ENCODE results near the gene DNAH11. TPM values are rescaled to one million over a fixed set of nuclear protein-coding genes. Genes with fewer than 3 reads are reported as not detected.
"Not testable (repeated sequence)": the region's sequence is repeated elsewhere in the genome, so short reads cannot be mapped to it uniquely, and the experiment has no call there.

The DNAH11 gene
- total RNA-seq, 4 donors from 2014 or later, result 0.10 to 0.62 (median 0.23) TPM

DNA sequence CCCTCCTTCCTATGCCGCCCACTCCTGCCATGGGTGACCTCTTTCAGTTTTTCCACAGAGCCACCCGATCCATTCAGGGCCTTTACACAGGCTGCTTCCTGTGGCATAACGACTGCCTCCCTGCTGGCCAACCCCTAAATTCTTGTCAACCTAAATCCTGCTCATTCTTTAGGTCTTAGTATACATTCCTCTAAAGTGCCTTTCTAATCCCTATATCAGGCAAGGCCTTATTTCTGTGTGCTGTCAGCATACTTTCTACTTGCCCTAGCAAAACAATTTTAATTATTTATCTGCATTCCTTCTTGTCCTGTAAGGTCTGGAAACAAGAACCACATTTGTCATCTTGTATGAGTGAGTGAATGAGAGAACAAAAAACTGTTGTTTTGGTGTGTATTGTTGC, 132.4 kb downstream of the DNAH11 start:
- no peaks in the 10 kb centered on the region for H3K9me3 ChIP-seq
- no peaks in the 10 kb centered on the region for H3K4me1 ChIP-seq
- TF ChIP-seq POLR2A (IDR thresholded peaks at IDR 0.05), result no peak
- TF ChIP-seq, protein P1, sequence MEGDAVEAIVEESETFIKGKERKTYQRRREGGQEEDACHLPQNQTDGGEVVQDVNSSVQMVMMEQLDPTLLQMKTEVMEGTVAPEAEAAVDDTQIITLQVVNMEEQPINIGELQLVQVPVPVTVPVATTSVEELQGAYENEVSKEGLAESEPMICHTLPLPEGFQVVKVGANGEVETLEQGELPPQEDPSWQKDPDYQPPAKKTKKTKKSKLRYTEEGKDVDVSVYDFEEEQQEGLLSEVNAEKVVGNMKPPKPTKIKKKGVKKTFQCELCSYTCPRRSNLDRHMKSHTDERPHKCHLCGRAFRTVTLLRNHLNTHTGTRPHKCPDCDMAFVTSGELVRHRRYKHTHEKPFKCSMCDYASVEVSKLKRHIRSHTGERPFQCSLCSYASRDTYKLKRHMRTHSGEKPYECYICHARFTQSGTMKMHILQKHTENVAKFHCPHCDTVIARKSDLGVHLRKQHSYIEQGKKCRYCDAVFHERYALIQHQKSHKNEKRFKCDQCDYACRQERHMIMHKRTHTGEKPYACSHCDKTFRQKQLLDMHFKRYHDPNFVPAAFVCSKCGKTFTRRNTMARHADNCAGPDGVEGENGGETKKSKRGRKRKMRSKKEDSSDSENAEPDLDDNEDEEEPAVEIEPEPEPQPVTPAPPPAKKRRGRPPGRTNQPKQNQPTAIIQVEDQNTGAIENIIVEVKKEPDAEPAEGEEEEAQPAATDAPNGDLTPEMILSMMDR (IDR thresholded peaks at IDR 0.05 in 4 of 5, conservative IDR thresholded peaks at IDR 0.05 in 1 of 5), result no peak
- no peaks in the 10 kb centered on the region for H3K27me3 ChIP-seq
- DNase-seq (no peak), ATAC-seq (no peak)
- H3K4me3 ChIP-seq, result no peak overlapping the region
- in situ Hi-C loops (cut with MboI; ENCODE audit: low sequenced_read_pairs in 4 of 4), result no loop called here
- intact Hi-C loops (cut with DNase I; ENCODE audit: low total_unique reads), result no loop called here
- no peaks in the 10 kb centered on the region for H3K36me3 ChIP-seq
- no peak overlapping the region for H3K27ac ChIP-seq

- Histone ChIP-seq H3K4me3 (no peak overlapping the region), H3K4me1 (no peaks in the 10 kb centered on the region)
Observed at GRCh38 chr7:21690705-21691104, 147.9 kb downstream of the DNAH11 start.

GRCh38 chr7:21691146-21691545, 148.3 kb downstream of the DNAH11 start:
- ATAC-seq, result not testable (repeated sequence)

More at GRCh38 chr7:21690705-21691104, 147.9 kb downstream of the DNAH11 start:
- TF ChIP-seq, protein P1 (IDR thresholded peaks at IDR 0.05 in 4 of 5, conservative IDR thresholded peaks at IDR 0.05 in 1 of 5), result peak in 1 of 5 experiments; percentile 12
- no peak for TF ChIP-seq POLR2A (IDR thresholded peaks at IDR 0.05)
- in situ Hi-C loops (cut with MboI; ENCODE audit: low sequenced_read_pairs in 4 of 4), result no loop called here
- Histone ChIP-seq H3K9me3 (no peaks in the 10 kb centered on the region), H3K36me3 (no peaks in the 10 kb centered on the region), H3K27me3 (no peaks in the 10 kb centered on the region), H3K27ac (no peak overlapping the region)
- intact Hi-C loops (cut with DNase I; ENCODE audit: low total_unique reads), result no loop called here
- ATAC-seq (no peak), DNase-seq (no peak)

GRCh38 chr7:21700587-21700986, 157.7 kb downstream of the DNAH11 start:
- H3K27ac ChIP-seq; DNase-seq; intact Hi-C loops (cut with DNase I; ENCODE audit: low total_unique reads); H3K4me3 ChIP-seq; H3K9me3 ChIP-seq; ATAC-seq; H3K36me3 ChIP-seq; H3K27me3 ChIP-seq; H3K4me1 ChIP-seq; in situ Hi-C loops (cut with MboI; ENCODE audit: low sequenced_read_pairs in 4 of 4): not testable (repeated sequence)

More at GRCh38 chr7:21691146-21691545, 148.3 kb downstream of the DNAH11 start:
- H3K4me3 ChIP-seq; H3K27ac ChIP-seq; H3K27me3 ChIP-seq; H3K36me3 ChIP-seq; intact Hi-C loops (cut with DNase I; ENCODE audit: low total_unique reads); H3K4me1 ChIP-seq; DNase-seq; in situ Hi-C loops (cut with MboI; ENCODE audit: low sequenced_read_pairs in 4 of 4); H3K9me3 ChIP-seq: not testable (repeated sequence)

DNA sequence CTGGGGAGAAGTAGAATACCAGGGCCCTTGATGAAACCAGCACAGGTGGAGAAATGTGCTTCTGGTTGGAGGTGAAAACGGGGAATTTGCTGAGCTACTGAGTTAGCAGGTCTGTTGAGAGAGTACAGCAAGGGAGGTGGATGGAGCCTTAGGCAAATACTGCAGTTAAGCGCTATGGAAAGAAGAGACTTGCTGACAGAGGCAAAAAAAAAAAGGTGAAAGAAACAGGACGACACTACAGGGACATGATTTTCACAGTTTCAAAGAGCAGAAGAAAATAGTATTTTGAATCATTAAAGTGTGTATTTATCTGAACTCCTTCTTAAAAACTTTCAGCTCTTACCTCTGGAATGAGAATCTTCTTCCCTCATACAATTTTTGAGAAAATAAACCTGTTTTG, 159.5 kb downstream of the DNAH11 start:
- TF ChIP-seq, protein P1 (IDR thresholded peaks at IDR 0.05 in 4 of 5, conservative IDR thresholded peaks at IDR 0.05 in 1 of 5), result no peak
- no peak for TF ChIP-seq POLR2A (IDR thresholded peaks at IDR 0.05)
- H3K36me3 ChIP-seq, result no peaks in the 10 kb centered on the region
- H3K4me1 ChIP-seq, result no peaks in the 10 kb centered on the region
- ATAC-seq, result no peak
- in situ Hi-C loops (cut with MboI; ENCODE audit: low sequenced_read_pairs in 4 of 4) (no loop called here), intact Hi-C loops (cut with DNase I; ENCODE audit: low total_unique reads) (no loop called here)
- H3K9me3 ChIP-seq, result no peaks in the 10 kb centered on the region
- no peak for DNase-seq
- no peak overlapping the region for H3K27ac ChIP-seq
- no peaks in the 10 kb centered on the region for H3K27me3 ChIP-seq
- H3K4me3 ChIP-seq, result no peak overlapping the region

DNA sequence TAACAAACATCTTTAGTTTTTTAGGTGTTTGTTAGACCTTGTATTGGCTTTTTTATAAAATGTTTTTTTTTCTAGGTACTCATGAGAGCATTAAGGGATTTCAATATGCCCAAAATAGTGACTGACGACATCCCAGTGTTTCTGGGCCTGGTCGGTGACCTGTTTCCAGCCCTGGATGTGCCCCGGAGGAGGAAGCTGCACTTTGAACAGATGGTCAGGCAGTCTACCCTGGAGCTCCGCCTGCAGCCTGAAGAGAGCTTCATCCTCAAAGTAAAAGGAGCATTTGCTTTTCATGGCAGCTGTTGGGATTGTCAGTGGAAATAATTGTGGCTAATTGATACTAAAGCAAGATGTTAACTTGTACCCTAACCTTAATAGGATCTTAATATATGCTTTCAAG, 161.5 kb downstream of the DNAH11 start:
- H3K4me1 ChIP-seq, result no peaks in the 10 kb centered on the region
- no peaks in the 10 kb centered on the region for H3K36me3 ChIP-seq
- in situ Hi-C loops (cut with MboI; ENCODE audit: low sequenced_read_pairs in 4 of 4), result no loop called here
- intact Hi-C loops (cut with DNase I; ENCODE audit: low total_unique reads), result no loop called here
- H3K27ac ChIP-seq, result no peak overlapping the region
- H3K4me3 ChIP-seq, result no peak overlapping the region
- no peaks in the 10 kb centered on the region for H3K27me3 ChIP-seq
- no peaks in the 10 kb centered on the region for H3K9me3 ChIP-seq
- TF ChIP-seq POLR2A (IDR thresholded peaks at IDR 0.05), result no peak
- TF ChIP-seq, protein P1 (IDR thresholded peaks at IDR 0.05 in 4 of 5, conservative IDR thresholded peaks at IDR 0.05 in 1 of 5), result no peak
- no peak for DNase-seq
- no peak for ATAC-seq
